Cardiac fibroblast (primary cell): Measurements from ENCODE around the gene ATP4A.
"Not testable (repeated sequence)": the region's sequence is repeated elsewhere in the genome, so short reads cannot be mapped to it uniquely, and the experiment has no call there.

Source experiments
- DNase-seq, 2 donors: peaks; one replicate each; pipeline versions ENCODE4 v3.0.0 to v3.0.0-alpha.2; 2010; ENCODE audit warnings: low read depth in 2 of 2
- H3K4me3 ChIP-seq, 2 donors: replicated peaks in 1 of 2; 1 replicate in 1 of 2; 2 replicates in 1 of 2; pipeline ENCODE4 v1.5.1; 2011; ENCODE audit warnings: low read depth in 2 of 2, low read length in 2 of 2, mild to moderate bottlenecking in 2 of 2, moderate library complexity in 1 of 2
- TF ChIP-seq, protein P1 (sequence below): IDR thresholded peaks from one replicate; pipeline ENCODE4 v1.5.1; 2011; ENCODE audit warnings: low read depth, mild to moderate bottlenecking, low read length, inconsistent platforms

ATP4A gene

GRCh38 chr19:35601971-35602370 lies 38.5 kb upstream of the ATP4A start:
- DNase-seq: no peak
- no peak overlapping the region for H3K4me3 ChIP-seq
- TF ChIP-seq, protein P1, sequence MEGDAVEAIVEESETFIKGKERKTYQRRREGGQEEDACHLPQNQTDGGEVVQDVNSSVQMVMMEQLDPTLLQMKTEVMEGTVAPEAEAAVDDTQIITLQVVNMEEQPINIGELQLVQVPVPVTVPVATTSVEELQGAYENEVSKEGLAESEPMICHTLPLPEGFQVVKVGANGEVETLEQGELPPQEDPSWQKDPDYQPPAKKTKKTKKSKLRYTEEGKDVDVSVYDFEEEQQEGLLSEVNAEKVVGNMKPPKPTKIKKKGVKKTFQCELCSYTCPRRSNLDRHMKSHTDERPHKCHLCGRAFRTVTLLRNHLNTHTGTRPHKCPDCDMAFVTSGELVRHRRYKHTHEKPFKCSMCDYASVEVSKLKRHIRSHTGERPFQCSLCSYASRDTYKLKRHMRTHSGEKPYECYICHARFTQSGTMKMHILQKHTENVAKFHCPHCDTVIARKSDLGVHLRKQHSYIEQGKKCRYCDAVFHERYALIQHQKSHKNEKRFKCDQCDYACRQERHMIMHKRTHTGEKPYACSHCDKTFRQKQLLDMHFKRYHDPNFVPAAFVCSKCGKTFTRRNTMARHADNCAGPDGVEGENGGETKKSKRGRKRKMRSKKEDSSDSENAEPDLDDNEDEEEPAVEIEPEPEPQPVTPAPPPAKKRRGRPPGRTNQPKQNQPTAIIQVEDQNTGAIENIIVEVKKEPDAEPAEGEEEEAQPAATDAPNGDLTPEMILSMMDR: no peak

DNA sequence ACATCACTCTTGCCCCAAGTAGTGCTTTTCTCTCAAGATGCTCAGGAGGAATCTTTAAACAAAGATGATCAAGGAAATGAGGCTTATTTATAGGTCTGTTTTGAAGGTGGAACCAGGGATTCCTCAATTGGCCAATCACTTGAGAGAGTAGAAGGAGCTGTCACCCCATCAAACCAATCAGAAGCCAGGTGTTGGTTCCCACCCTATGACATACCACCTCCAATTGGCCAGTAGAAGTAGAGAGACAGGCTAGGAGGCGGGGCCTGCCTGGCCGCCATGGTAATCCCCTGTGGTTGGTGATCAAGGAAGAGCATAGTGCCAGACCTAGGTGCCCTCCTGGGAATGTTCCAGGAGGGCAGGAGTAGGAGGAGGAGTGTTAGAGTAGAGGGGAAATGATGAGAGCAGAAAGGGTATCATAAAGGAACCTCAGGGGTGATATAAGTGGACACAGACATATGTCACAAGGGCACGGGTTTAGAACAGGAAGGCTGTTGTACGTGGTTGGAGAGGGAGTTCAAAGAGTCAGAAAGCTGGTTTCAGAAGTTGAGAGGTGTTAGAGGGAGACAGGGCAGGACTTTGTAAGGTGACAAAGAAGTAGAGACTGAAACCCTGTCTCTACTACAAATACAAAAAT lies 33.0 kb upstream of the ATP4A start:
- no peak overlapping the region for H3K4me3 ChIP-seq
- peak in 1 of 2 donors; percentile 33 for DNase-seq
- TF ChIP-seq, protein P1: no peak

- no peak for DNase-seq
- no peak overlapping the region for H3K4me3 ChIP-seq
- TF ChIP-seq, protein P1: no peak
These were observed 32.5 kb upstream of the ATP4A start for GRCh38 chr19:35595928-35596327.

GRCh38 chr19:35595026-35595425 lies 31.6 kb upstream of the ATP4A start:
- not testable (repeated sequence) for DNase-seq, H3K4me3 ChIP-seq

DNA sequence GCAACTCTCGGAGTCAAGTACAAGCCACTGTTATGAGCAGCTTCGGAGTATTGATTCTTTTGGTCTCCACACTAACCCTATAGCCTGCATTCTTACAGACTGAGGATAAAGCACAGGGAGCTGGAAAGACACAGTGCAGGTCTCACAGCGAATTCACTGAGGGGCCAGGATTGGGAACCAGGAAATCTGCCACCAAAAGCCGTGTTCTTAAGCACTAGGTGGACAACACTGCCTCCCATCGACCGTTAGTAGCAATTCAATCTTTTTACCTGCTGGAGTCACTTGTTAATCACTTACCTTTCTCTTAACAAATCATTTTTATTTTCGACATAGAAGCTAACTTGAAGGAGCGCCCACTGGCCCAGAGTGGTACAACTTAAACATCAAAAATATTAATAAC lies 28.8 kb upstream of the ATP4A start:
- peak; percentile 63 to 70 for DNase-seq
- H3K4me3 ChIP-seq: no peak overlapping the region
- TF ChIP-seq, protein P1: peak; percentile 56

- no peak for DNase-seq
- no peak overlapping the region for H3K4me3 ChIP-seq
- TF ChIP-seq, protein P1: no peak
These were observed 27.4 kb upstream of the ATP4A start for GRCh38 chr19:35590875-35591274.

- DNase-seq: peak; percentile 35 to 46
- TF ChIP-seq, protein P1: no peak
- H3K4me3 ChIP-seq: no peak overlapping the region
These were observed 23.9 kb upstream of the ATP4A start for GRCh38 chr19:35587321-35587720.
